PC-9 (cell line): ENCODE data around the gene FAM209B. TPM values are rescaled to one million over a fixed set of nuclear protein-coding genes. Genes with fewer than 3 reads are reported as not detected.
"Not testable (repeated sequence)": the region's sequence is repeated elsewhere in the genome, so short reads cannot be mapped to it uniquely, and the experiment has no call there.

Experiments
- Bru-seq: library from RNA; stranded (reverse); fragments of 400-500 nt; gene quantifications from one replicate; lab custom pipeline; 2021; lab: Mats Ljungman, UMichigan
- BruChase-seq, 2 experiments: library from RNA; stranded (reverse); fragments of 400-500 nt; gene quantifications; one replicate each; lab custom pipeline; 2021; lab: Mats Ljungman, UMichigan
- BruUV-seq: library from RNA; stranded (reverse); fragments of 400-500 nt; replicated peaks from 2 replicates; lab custom pipeline; 2021; lab: Mats Ljungman, UMichigan
- CTCF ChIA-PET: fragments of 300-600 bp; sonication (Branson Sonifier 250); formaldehyde crosslinking; loops from one replicate; lab custom pipeline; 2022; ENCODE audit warnings: antibody characterized with exemption; lab: Charles Lee
- POLR2A ChIA-PET: fragments of 300-600 bp; sonication (Branson Sonifier 250); formaldehyde crosslinking; loops from one replicate; lab custom pipeline; 2022; ENCODE audit warnings: antibody characterized with exemption; ENCODE audit not compliant: unreplicated experiment; lab: Charles Lee
- DNase-seq, 2 experiments: peaks; one replicate each; pipeline versions ENCODE4 v3.0.0 to v3.0.0-alpha.2; 2015 to 2022; ENCODE audit warnings: mixed read lengths in 1 of 2
- H2AFZ ChIP-seq: fragments of 200-600 bp; sonication (generic); 2 replicates; pipeline ENCODE4 v1.8.1; 2017; ENCODE audit warnings: antibody characterized with exemption
- H3F3A ChIP-seq: fragments of 200-600 bp; sonication (generic); 2 replicates; pipeline ENCODE4 v1.8.1; 2017; ENCODE audit warnings: antibody characterized with exemption, mild to moderate bottlenecking, low read depth; ENCODE audit not compliant: insufficient read depth
- H3K27ac ChIP-seq: fragments of 200-600 bp; sonication (generic); 2 replicates; pipeline ENCODE4 v1.6.1; 2016; ENCODE audit warnings: mixed run types
- H3K27me3 ChIP-seq: fragments of 200-600 bp; sonication (generic); 2 replicates; pipeline ENCODE4 v1.6.1; 2016; ENCODE audit warnings: low read depth, mixed run types; ENCODE audit not compliant: insufficient read depth
- H3K36me3 ChIP-seq: fragments of 200-600 bp; sonication (generic); 2 replicates; pipeline ENCODE4 v1.6.1; 2016; ENCODE audit warnings: low read depth, mixed run types
- H3K4me1 ChIP-seq: fragments of 200-600 bp; sonication (generic); replicated peaks from 2 replicates; pipeline ENCODE4 v1.6.1; 2016; ENCODE audit warnings: mixed run types; ENCODE audit not compliant: insufficient read depth
- H3K4me2 ChIP-seq: fragments of 200-600 bp; sonication (generic); 2 replicates; pipeline ENCODE4 v1.6.1; 2017; ENCODE audit warnings: mixed run types
- H3K4me3 ChIP-seq: fragments of 200-600 bp; sonication (generic); 2 replicates; pipeline ENCODE4 v1.6.1; 2016; ENCODE audit warnings: mixed run types
- H3K79me2 ChIP-seq: fragments of 200-600 bp; sonication (generic); 2 replicates; pipeline ENCODE4 v1.6.1; 2017; ENCODE audit warnings: low read depth, mixed run types
- H3K9me2 ChIP-seq: fragments of 200-600 bp; sonication (generic); 2 replicates; pipeline ENCODE4 v1.8.1; 2017; ENCODE audit warnings: mild to moderate bottlenecking; ENCODE audit not compliant: insufficient read depth
- H3K9me3 ChIP-seq: fragments of 200-600 bp; sonication (generic); 2 replicates; pipeline ENCODE4 v1.8.1; 2016; ENCODE audit warnings: low read depth; ENCODE audit not compliant: insufficient read depth
- H4K20me1 ChIP-seq: fragments of 200-600 bp; sonication (generic); 2 replicates; pipeline ENCODE4 v1.8.1; 2017; ENCODE audit not compliant: insufficient read depth
- CTCF ChIP-seq: fragments of 200-600 bp; sonication (generic); conservative IDR thresholded peaks from 2 replicates; pipeline ENCODE4 v1.6.1; 2017; ENCODE audit warnings: mixed run types, antibody characterized with exemption, mild to moderate bottlenecking, moderate library complexity
- EZH2 ChIP-seq: fragments of 200-600 bp; sonication (generic); IDR thresholded peaks from 2 replicates; pipeline ENCODE4 v1.8.0; 2017; ENCODE audit warnings: antibody characterized with exemption, low read depth
- intact Hi-C: fragments of 100-400 bp; cut with micrococcal nuclease; formaldehyde crosslinking; loops from one replicate; pipeline ENCODE4 v1.10.0; 2022; ENCODE audit not compliant: unreplicated experiment
- long read RNA-seq: library from polyadenylated mRNA; stranded (forward); transcript quantifications from one replicate; pipeline ENCODE4 v2.0.0, GENCODE V29; 2022
- total RNA-seq: library from RNA; stranded (reverse); gene quantifications from 2 replicates; pipeline ENCODE4 v1.2.3, GENCODE V29; 2021

The FAM209B gene
- total RNA-seq (not detected in 2 replicates), Bru-seq, nascent RNA (percentile 12 among the genes with signal in this experiment), BruChase-seq, experiment 1, labeled RNA remaining after a 2-hour chase (percentile 23 among the genes with signal in this experiment), BruChase-seq, experiment 2, labeled RNA remaining after a 6-hour chase (percentile 16 among the genes with signal in this experiment)
- long read RNA-seq = 0 reads

GRCh38 chr20:56532946-56533345 is at the start of gene FAM209B:
FAM209B (plus strand) TSS chr20:56533246; CDS start chr20:56533342, 96 bp downstream.
- H3K79me2 ChIP-seq, H3K27ac ChIP-seq, H2AFZ ChIP-seq, H3K9me3 ChIP-seq, H3K4me3 ChIP-seq, H3K27me3 ChIP-seq, BruUV-seq, H4K20me1 ChIP-seq, CTCF ChIA-PET, H3K36me3 ChIP-seq, intact Hi-C loops, H3K9me2 ChIP-seq, DNase-seq, POLR2A ChIA-PET, H3K4me2 ChIP-seq, H3K4me1 ChIP-seq, H3F3A ChIP-seq: not testable (repeated sequence)

GRCh38 chr20:56483970-56484369 is 49.1 kb upstream of the FAM209B start:
- Histone ChIP-seq H3K9me3 (no peaks in the 10 kb centered on the region), H3K9me2 (no peaks in the 10 kb centered on the region), H3K4me1 (no peaks in the 10 kb centered on the region), H3K79me2 (no peaks in the 10 kb centered on the region), H2AFZ (no peak overlapping the region), H3K4me3 (no peak overlapping the region), H3F3A (no peaks in the 10 kb centered on the region), H3K27me3 (no peaks in the 10 kb centered on the region), H3K36me3 (peaks cover 9% of the 10 kb centered on the region; the same call in 1 of the 2 replicates), H3K4me2 (no peak overlapping the region), H3K27ac (no peak overlapping the region), H4K20me1 (0 out of 2 replicates have a peak, but pooled peaks cover 6% of the 10 kb centered on the region)
- ChIA-PET CTCF (no interaction called here), POLR2A (no interaction called here)
- no TSS peak for BruUV-seq
- intact Hi-C loops = no loop called here
- DNase-seq = no peak
- TF ChIP-seq CTCF (no peak), EZH2 (no peak)

- H3K4me1 ChIP-seq = no peaks in the 10 kb centered on the region
- H3K4me3 ChIP-seq = no peak overlapping the region
- no peaks in the 10 kb centered on the region for H3K27me3 ChIP-seq
- TF ChIP-seq CTCF (no peak), EZH2 (no peak)
- H3K9me3 ChIP-seq = no peaks in the 10 kb centered on the region
- H3F3A ChIP-seq = no peaks in the 10 kb centered on the region
- no peak overlapping the region for H2AFZ ChIP-seq
- DNase-seq = no peak
- no peaks in the 10 kb centered on the region for H3K79me2 ChIP-seq
- ChIA-PET POLR2A (no interaction called here), CTCF (no interaction called here)
- 0 out of 2 replicates have a peak, but pooled peaks cover 4% of the 10 kb centered on the region for H3K36me3 ChIP-seq
- intact Hi-C loops = no loop called here
- H3K27ac ChIP-seq = no peak overlapping the region
- no peaks in the 10 kb centered on the region for H3K9me2 ChIP-seq
- H3K4me2 ChIP-seq = no peak overlapping the region
- BruUV-seq = no TSS peak
- peaks cover 9% of the 10 kb centered on the region; the same call in 1 of the 2 replicates for H4K20me1 ChIP-seq
Measured at GRCh38 chr20:56487216-56487615, 45.8 kb upstream of the FAM209B start.
